HG03571 (cell line): Measurements from ENCODE around the gene CASR.
"Not testable (repeated sequence)": the region's sequence is repeated elsewhere in the genome, so short reads cannot be mapped to it uniquely, and the experiment has no call there.

ENCODE experiments used
- ATAC-seq: cut with Tn5 transposase; IDR thresholded peaks from one replicate; pipeline ENCODE4 v1.9.1; 2021; ENCODE audit not compliant: unreplicated experiment

Gene CASR, protein sequence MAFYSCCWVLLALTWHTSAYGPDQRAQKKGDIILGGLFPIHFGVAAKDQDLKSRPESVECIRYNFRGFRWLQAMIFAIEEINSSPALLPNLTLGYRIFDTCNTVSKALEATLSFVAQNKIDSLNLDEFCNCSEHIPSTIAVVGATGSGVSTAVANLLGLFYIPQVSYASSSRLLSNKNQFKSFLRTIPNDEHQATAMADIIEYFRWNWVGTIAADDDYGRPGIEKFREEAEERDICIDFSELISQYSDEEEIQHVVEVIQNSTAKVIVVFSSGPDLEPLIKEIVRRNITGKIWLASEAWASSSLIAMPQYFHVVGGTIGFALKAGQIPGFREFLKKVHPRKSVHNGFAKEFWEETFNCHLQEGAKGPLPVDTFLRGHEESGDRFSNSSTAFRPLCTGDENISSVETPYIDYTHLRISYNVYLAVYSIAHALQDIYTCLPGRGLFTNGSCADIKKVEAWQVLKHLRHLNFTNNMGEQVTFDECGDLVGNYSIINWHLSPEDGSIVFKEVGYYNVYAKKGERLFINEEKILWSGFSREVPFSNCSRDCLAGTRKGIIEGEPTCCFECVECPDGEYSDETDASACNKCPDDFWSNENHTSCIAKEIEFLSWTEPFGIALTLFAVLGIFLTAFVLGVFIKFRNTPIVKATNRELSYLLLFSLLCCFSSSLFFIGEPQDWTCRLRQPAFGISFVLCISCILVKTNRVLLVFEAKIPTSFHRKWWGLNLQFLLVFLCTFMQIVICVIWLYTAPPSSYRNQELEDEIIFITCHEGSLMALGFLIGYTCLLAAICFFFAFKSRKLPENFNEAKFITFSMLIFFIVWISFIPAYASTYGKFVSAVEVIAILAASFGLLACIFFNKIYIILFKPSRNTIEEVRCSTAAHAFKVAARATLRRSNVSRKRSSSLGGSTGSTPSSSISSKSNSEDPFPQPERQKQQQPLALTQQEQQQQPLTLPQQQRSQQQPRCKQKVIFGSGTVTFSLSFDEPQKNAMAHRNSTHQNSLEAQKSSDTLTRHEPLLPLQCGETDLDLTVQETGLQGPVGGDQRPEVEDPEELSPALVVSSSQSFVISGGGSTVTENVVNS

DNA sequence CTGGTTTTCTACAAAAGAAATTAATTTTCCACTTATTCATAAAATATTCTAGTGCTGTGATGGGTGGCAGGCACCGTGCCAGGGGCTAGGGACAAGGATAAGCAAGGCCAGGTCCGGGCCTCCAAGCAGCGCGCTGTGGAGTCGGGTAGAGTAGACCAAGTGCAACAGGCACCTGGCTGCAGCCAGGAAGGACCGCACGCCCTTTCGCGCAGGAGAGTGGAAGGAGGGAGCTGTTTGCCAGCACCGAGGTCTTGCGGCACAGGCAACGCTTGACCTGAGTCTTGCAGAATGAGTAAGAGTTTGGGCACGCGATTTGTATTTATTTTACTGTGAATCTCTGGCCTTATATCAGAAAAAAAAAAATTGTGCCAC is at the start of gene CASR:
TSS of gene CASR (plus strand) at position 148 of the 372 bp plus-strand sequence. CDS start 70,522 bp downstream, outside the sequence.
- ATAC-seq: no peak

DNA sequence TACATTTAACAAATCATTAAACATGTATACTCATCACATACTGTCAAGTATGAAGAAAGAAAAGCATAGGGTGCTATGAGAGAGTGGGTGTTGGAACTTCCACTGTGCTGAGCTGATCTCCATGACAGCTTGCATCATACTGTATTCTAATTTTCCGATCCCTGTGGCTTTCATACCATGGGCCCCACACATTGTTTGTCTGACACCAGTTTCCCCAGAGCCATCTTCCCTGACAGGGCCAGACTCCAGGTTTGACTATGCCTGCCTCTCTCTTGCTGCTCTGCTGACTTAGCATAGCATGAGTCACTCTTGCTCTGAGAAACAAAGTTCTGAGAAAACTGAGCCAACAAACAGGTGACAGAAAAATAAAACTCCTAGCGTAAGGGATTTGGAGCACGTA is 37.0 kb upstream of the CASR start:
- ATAC-seq: no peak

DNA sequence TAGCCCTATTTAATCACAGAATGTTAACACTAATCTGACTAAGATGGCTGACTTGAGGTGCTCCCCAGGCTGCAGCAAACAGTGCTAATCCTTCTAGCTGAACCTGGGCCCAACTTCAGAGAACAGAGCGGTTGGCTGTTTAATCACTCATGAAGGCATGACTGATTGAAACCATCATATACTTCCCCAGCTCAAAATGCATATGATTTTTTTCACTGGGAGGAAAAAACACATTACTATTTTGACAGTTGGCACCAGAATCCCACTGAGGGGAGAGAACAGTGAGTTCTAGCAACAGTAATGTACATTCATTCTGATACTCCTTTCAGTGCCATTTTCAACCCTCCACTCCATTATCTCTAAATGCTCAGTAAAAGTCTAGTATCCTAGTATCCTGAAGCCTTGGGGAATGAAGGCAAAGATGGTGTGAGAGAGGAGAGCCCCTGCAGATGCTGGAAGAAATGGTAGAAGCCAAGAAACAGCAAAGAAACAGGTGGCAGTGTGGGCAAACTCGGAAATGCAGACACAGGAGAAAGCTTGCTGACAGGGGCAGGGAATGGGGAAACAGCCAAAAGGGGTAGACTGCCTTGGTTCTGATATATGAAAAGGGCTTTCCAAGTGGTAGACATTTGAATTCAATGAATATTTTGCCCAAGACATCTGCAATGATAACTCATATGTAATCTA is 34.4 kb upstream of the CASR start:
- no peak for ATAC-seq

GRCh38 chr3:122151480-122151879 is 32.0 kb upstream of the CASR start:
- ATAC-seq: no peak

DNA sequence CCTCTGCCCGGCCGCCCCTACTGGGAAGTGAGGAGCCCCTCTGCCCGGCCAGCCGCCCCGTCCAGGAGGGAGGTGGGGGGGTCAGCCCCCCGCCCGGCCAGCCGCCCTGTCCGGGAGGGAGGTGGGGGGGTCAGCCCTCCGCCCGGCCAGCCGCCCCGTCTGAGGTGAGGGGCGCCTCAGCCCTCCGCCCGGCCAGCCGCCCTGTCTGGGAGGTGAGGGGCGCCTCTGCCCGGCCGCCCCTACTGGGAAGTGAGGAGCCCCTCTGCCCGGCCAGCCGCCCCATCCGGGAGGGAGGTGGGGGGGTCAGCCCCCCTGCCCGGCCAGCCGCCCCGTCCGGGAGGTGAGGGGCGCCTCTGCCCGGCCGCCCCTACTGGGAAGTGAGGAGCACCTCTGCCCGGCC is 18.5 kb upstream of the CASR start:
- ATAC-seq: not testable (repeated sequence)

GRCh38 chr3:122167630-122168029 is 15.8 kb upstream of the CASR start:
- no peak for ATAC-seq

- ATAC-seq: no peak
Measured at GRCh38 chr3:122168044-122168443, 15.4 kb upstream of the CASR start.

GRCh38 chr3:122169911-122170310 is 13.6 kb upstream of the CASR start:
- no peak for ATAC-seq

GRCh38 chr3:122171361-122171760 is 12.1 kb upstream of the CASR start:
- not testable (repeated sequence) for ATAC-seq

DNA sequence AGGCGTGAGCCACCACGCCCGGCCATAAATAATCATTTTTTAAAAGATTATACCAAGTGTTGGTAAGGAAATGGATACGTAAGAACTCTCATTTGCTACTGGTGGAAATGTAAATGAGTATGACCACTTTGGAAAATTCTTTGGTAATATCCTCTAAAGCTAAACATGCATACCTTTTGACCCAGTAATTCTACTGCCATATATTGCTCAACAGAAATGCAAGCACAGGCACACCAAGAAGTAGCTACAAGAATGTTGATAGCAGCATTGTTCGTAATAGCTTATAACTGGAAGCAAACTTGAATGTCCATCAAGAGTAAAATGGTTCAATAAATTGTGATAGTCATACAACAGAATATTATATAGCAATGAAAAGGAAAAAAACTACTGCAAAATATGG is 4.8 kb upstream of the CASR start:
- no peak for ATAC-seq

DNA sequence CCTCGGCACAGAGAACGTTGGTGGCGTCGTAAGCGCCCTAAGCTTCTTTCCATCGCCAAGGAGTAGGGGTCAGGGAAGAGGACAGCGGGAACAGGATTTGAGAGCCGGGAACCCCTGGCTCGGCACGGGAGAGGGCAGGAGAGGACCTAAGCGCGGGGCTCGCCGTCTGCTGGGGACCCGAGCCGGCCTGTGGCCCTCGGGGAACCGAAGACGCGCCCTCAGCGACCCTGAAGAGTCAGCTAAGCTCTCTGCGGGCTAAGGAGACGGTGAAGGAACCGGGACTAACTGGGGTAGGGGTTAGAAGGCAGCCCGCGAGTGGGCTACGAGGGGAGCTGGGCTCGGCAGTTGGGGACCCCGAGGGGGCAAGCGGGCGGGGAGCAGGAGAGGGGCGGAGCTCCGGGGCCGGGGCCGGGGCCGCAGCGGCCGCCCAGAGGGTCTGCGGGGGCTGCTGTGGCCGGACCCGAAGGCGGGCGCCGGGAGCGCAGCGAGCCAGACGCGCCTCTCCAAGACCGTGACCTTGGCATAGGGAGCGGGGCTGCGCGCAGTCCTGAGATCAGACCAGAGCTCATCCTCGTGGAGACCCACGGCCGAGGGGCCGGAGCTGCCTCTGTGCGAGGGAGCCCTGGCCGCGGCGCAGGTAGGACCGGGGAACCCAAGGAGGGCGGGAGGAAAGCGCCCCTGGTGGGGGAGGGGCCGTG is 574 bp downstream of the CASR start:
- no peak for ATAC-seq

GRCh38 chr3:122184591-122184929 is 1.1 kb downstream of the CASR start:
- no peak for ATAC-seq

DNA sequence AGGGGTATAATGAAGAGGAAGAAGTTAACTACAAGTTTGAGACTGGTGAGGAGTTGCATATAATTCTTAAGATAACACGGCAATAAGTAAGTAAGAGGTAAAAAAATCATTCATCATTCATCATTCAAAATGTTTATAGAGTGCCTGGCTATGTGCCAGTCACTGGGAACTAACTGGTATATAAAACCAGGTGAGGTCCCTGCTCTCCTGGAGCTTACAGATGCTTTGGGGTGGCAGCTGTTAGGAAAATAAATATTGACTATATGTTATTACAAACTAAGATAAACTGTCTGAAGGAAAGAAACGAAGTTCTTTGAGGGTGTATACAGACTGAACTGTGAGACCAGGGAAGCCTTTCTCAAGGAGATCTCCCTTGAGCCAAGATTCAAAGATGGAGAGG is 2.9 kb downstream of the CASR start:
- ATAC-seq: no peak

DNA sequence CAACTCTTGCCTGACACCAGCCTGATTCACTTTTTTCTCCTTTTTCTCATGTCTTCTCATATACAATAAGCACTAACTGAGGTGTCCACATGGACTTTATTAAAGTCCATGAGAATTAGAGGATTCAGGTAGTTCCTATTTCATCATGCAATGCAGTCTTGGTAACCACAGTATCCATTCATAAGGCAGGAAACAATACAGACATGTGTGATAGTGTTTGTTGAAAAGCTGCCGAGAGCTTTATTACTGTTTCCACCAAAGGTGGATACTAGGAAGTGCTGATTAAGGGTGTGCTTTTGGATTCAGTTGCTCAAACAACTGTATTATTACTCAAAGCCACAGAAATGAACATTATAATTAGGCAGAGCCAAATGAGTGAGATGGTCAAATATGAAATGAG is 5.3 kb downstream of the CASR start:
- no peak for ATAC-seq

- ATAC-seq: no peak
Measured at GRCh38 chr3:122189357-122189756, 5.9 kb downstream of the CASR start.

GRCh38 chr3:122190525-122190924 is 7.1 kb downstream of the CASR start:
- ATAC-seq: no peak

DNA sequence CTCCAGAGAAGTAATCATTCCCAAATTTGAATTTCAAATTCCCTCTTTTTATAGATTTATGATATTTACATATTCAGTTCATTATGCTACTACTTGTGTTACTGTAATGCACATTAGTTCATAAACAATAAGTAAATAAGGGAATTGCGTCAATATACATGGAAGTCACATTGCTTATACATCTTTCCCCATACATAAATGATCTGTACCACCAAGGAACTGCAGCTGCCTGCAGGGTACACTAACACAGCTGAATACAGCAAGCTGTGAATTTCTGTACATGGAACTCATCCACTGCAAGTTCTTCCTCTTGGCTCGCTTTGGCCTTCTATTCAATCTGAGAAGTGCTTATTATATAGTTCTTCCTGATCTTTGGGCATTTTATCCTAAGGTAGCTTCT is 15.5 kb downstream of the CASR start:
- ATAC-seq: no peak

DNA sequence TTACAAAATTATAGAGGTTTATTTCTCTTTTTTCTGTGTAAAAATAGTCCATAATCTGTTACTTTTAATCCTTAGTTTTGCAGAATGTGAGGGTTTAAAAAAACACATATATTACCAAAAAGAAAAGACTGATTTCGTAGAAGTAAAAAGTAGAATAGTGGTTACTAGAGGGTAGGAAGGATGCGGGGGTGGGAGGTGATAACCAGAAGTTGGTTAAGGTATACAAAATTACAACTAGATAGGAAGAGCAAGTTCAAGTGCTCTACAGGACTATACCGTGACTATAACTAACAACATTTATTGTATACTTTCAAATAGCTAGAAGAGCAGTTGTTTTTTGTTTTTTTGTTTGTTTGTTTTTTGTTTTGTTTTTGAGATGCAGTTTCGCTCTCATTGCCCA is 16.1 kb downstream of the CASR start:
- no peak for ATAC-seq

GRCh38 chr3:122200661-122201060 is 17.2 kb downstream of the CASR start:
- no peak for ATAC-seq

- ATAC-seq: not testable (repeated sequence)
Measured at GRCh38 chr3:122201476-122201875, 18.0 kb downstream of the CASR start.

DNA sequence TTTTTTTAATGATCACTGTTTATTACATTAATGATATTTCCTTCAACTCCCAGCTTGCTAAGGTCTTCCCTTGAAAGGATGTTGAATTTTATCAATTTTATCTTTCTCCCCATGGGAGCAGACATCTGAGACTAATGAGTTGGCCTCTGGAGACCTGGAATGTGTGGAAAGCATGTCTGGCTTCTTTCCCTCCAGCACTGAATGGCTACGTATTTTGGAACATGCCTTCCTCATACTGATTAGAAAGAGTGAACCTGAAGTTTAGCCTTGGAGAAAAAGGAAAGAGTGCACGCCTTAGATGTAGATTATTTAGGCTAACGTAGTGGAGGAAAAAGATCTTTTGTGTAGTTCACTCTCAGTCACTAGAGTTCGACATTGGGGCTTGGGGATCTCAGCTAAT is 25.1 kb downstream of the CASR start:
- no peak for ATAC-seq
